Esophagus squamous epithelium (tissue), 5 donors: ENCODE data around the gene CPM. TPM values are rescaled to one million over a fixed set of nuclear protein-coding genes. Genes with fewer than 3 reads are reported as not detected.
"Not testable (repeated sequence)": the region's sequence is repeated elsewhere in the genome, so short reads cannot be mapped to it uniquely, and the experiment has no call there.

Source experiments
- DNase-seq: peaks from one replicate; lab custom pipeline; 2025; lab: John Stamatoyannopoulos, UW
- H3K27ac ChIP-seq, 4 donors: fragments of 200-600 bp; sonication (generic); one replicate each; pipeline ENCODE4 v1.5.1; 2016 to 2019; ENCODE audit warnings: mild to moderate bottlenecking in 1 of 4
- H3K27me3 ChIP-seq, 4 donors: fragments of 200-600 bp; sonication (generic); 1 replicate in 3 of 4; 2 replicates in 1 of 4; pipeline versions ENCODE4 v1.5.1 to v1.6.0; 2017 to 2021; ENCODE audit warnings: antibody characterized with exemption in 1 of 4
- H3K36me3 ChIP-seq, 3 donors: fragments of 200-600 bp; sonication (generic); one replicate each; pipeline ENCODE4 v1.5.1; 2016 to 2019
- H3K4me1 ChIP-seq, 3 donors: fragments of 200-600 bp; sonication (generic); one replicate each; pipeline ENCODE4 v1.5.1; 2017 to 2019
- H3K4me3 ChIP-seq, 4 donors: fragments of 200-600 bp; sonication (generic); 1 replicate in 3 of 4; 2 replicates in 1 of 4; pipeline ENCODE4 v1.5.1; 2016 to 2019; ENCODE audit warnings: mild to moderate bottlenecking in 2 of 4, moderate library complexity in 1 of 4
- H3K9me3 ChIP-seq, 3 donors: fragments of 200-600 bp; sonication (generic); one replicate each; pipeline ENCODE4 v1.5.1; 2016 to 2019
- POLR2A ChIP-seq, 4 donors: fragments of 450-650 bp; IDR thresholded peaks; one replicate each; pipeline ENCODE4 v1.6.1; 2017; ENCODE audit warnings: antibody characterized with exemption in 4 of 4, mild to moderate bottlenecking in 4 of 4, moderate library complexity in 3 of 4
- WGBS, 2 donors: methylation state at CpG; one replicate each; pipeline ENCODE4 v1.1.5; 2018; 5-methylcytosine and 5-hydroxymethylcytosine counted together
- intact Hi-C: fragments of 100-400 bp; cut with DNase I; formaldehyde crosslinking; loops from one replicate; pipeline ENCODE4 v1.15.0; 2022
- total RNA-seq, 4 donors: library from RNA; depleted of rRNA; stranded (reverse); fragments of >200 nt; gene quantifications; one replicate each; pipeline ENCODE4 v1.1.0, GENCODE V29; 2016
- TF ChIP-seq, protein P1 (sequence below), 6 experiments: fragments of 450-650 bp in 4 of 6; fragments of 200-600 bp in 2 of 6; sonication (generic) in 2 of 6; IDR thresholded peaks; one replicate each; pipeline ENCODE4 v1.5.1; 2016 to 2019; ENCODE audit warnings: antibody characterized with exemption in 6 of 6, mild to moderate bottlenecking in 4 of 6, moderate library complexity in 4 of 6
- donor health status: DM: yes; HTN: yes; CAD: no.

Gene CPM
- total RNA-seq, 4 donors from 2014 or later, result 10.9 to 35.5 (median 20.6) TPM

DNA sequence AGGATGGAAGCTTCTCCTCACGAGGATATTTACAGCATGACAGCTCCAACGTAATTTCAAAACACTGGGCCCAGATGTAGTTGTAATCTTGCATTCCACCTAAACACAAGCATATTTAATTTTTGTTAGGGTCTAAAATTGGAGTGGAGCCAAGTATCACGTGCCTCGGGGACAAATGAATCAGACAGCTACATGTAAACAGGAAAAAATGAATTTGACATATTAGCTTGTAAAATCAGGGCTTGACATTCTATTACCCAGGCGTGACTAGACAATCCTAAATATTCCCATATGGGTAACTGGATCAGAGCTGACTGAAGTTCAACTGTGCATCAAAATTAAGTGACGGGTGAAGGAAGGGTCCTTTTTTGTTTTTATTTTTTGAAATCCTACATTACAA is 66.0 kb downstream of the CPM start:
- H3K9me3 ChIP-seq, result no peaks in the 10 kb centered on the region
- no peak for TF ChIP-seq POLR2A (IDR thresholded peaks at IDR 0.05)
- no peak overlapping the region for H3K27ac ChIP-seq
- H3K4me1 ChIP-seq, result peaks cover 0 to 13% (median 3%) of the 10 kb centered on the region in 3 donors
- WGBS, 2 donors, result 52 to 56% methylated on average over 6 of the region's 6 CpGs
- H3K36me3 ChIP-seq, result peaks cover 0 to 27% (median 6%) of the 10 kb centered on the region in 3 donors
- H3K27me3 ChIP-seq, result no peaks in the 10 kb centered on the region
- intact Hi-C loops, result no loop called here
- no peak for DNase-seq
- no peak overlapping the region for H3K4me3 ChIP-seq

DNA sequence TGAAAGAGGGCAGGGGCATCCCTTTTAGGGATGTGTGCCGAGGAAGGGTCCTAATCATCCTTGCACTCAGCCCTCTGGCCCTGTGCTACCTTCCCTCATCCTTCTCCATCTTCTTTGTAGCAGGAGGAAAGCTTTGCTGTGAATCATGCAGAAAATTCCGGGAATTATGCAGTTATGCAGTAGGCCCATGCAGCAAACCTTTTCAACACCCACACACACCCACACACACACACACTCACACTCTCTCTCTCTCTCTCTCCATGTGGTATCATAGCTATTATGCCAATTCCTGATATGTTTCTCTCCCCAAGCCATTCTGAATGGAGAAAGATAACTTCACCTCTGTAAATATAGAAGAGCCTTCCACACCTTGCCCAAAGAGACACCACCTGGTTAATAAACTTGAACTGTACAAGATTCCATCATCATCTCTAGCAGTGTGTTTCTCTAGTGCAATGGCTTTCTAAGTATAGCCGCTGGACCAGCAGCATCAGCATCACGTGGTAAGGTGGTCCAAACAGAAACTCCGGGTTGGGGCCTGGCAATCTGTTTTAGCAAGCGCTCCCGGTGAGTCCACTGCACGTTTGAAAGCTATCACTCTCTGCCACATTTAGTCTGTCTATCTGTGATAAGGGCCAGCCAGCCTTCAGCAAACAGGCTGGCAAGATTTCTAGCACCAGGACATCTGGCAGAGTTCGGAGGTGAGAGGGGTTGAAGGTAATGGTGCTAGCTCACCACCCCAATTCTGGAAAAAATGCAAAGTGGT is 67.4 kb downstream of the CPM start:
- H3K4me1 ChIP-seq, result peaks cover 0 to 13% (median 3%) of the 10 kb centered on the region in 3 donors
- no peak overlapping the region for H3K4me3 ChIP-seq
- TF ChIP-seq POLR2A (IDR thresholded peaks at IDR 0.05), result no peak
- TF ChIP-seq, protein P1, sequence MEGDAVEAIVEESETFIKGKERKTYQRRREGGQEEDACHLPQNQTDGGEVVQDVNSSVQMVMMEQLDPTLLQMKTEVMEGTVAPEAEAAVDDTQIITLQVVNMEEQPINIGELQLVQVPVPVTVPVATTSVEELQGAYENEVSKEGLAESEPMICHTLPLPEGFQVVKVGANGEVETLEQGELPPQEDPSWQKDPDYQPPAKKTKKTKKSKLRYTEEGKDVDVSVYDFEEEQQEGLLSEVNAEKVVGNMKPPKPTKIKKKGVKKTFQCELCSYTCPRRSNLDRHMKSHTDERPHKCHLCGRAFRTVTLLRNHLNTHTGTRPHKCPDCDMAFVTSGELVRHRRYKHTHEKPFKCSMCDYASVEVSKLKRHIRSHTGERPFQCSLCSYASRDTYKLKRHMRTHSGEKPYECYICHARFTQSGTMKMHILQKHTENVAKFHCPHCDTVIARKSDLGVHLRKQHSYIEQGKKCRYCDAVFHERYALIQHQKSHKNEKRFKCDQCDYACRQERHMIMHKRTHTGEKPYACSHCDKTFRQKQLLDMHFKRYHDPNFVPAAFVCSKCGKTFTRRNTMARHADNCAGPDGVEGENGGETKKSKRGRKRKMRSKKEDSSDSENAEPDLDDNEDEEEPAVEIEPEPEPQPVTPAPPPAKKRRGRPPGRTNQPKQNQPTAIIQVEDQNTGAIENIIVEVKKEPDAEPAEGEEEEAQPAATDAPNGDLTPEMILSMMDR (IDR thresholded peaks at IDR 0.05), result no peak
- intact Hi-C loops, result no loop called here
- H3K36me3 ChIP-seq, result peaks cover 0 to 17% (median 0%) of the 10 kb centered on the region in 3 donors
- 86 to 96% methylated on average over 6 to 9 of the region's 9 CpGs for WGBS, 2 donors
- DNase-seq, result no peak
- H3K9me3 ChIP-seq, result no peaks in the 10 kb centered on the region
- no peak overlapping the region for H3K27ac ChIP-seq
- no peaks in the 10 kb centered on the region for H3K27me3 ChIP-seq

DNA sequence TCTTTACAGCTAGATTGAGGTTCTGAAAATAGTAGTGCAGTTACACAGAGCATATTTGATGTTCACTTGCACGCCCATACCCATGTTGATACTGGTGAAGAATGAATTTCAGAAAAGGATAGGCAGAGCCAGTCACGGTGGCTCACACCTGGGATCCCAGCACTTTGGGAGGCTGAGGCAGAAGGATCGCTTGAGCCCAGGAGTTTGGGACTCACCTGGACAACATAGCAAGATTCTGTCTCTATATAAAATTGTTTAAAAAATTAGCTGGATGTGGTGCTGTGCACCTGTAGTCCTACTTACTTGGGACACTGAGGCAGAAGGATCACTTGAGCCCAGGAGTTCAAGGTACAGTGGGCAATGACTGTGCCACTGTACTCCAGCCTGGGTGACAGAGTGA is 68.4 kb downstream of the CPM start:
- H3K4me1 ChIP-seq, result peaks cover 0 to 13% (median 3%) of the 10 kb centered on the region in 3 donors
- H3K9me3 ChIP-seq, result no peaks in the 10 kb centered on the region
- DNase-seq, result no peak
- TF ChIP-seq, protein P1 (IDR thresholded peaks at IDR 0.05), result no peak
- no peak for TF ChIP-seq POLR2A (IDR thresholded peaks at IDR 0.05)
- H3K27me3 ChIP-seq, result no peaks in the 10 kb centered on the region
- no peak overlapping the region for H3K4me3 ChIP-seq
- 83 to 90% methylated on average over 3 of the region's 3 CpGs for WGBS, 2 donors
- H3K27ac ChIP-seq, result no peak overlapping the region
- peaks cover 0 to 13% (median 0%) of the 10 kb centered on the region in 3 donors for H3K36me3 ChIP-seq
- intact Hi-C loops, result no loop called here

DNA sequence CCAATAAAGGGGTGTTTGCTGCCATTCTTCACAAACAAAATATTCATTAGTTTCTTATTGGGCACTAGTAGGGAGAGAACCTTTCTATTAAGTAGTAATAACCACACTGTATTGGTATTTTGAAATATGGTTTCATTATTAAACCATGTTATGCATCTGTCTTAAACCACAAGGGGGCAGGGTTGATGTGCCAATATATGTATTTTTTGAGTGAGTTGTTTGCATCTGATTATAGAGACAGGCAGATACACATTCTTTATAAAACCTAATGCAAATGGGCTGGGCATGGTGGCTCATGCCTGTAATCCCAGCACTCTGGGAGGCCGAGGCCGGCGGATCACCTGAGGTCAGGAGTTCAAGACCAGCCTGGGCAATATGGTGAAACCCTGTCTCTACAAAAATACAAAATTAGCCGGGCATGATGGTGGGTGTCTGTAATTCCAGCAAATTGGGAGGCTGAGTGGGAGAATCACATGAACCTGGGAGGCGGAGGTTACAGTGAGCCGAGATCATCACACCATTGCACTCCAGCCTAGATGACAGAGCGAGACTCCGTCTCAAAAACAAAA is 69.0 kb downstream of the CPM start:
- TF ChIP-seq, protein P1 (IDR thresholded peaks at IDR 0.05), result peak; percentile 39 to 78 (median 60)
- peaks cover 0 to 13% (median 3%) of the 10 kb centered on the region in 3 donors for H3K4me1 ChIP-seq
- 67 to 71% methylated on average over 8 of the region's 8 CpGs for WGBS, 2 donors
- H3K4me3 ChIP-seq, H3K27ac ChIP-seq, H3K9me3 ChIP-seq, H3K27me3 ChIP-seq, intact Hi-C loops, DNase-seq: not testable (repeated sequence)
- peaks cover 0 to 12% (median 0%) of the 10 kb centered on the region in 3 donors for H3K36me3 ChIP-seq

DNA sequence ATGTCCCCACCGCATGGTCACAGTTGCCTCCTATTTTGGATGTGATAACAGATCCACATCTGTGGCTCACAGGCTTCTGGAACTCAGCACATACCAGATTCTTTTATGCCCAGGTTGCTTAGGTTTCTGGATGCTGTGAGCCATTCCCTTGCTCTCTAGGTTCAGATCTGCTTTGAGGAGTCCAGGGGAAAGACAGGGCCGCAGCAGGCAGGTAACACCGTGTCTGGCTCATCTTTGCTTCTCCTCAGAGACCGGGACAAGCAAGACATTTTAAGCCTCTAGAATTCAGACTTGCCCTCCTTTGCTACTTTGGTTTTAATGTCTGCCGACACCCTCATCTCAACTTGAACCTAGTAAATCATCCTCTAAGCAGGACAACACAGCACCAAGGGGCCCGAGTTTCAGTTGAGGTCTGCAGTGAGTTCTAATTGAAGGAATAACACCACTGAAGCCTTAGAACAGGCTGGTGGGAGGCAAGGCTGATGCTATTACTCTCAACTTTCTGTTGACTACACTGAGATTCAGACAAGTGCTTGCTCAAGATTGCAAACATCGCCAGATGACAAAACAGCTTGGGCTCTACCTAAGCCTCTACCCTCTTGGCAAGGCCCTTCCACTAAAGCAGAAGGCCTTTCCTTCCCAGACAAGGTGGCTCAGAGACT is 69.7 kb downstream of the CPM start:
- intact Hi-C loops, result no loop called here
- TF ChIP-seq POLR2A (IDR thresholded peaks at IDR 0.05), result no peak
- TF ChIP-seq, protein P1 (IDR thresholded peaks at IDR 0.05), result no peak
- peaks cover 0 to 9% (median 2%) of the 10 kb centered on the region in 3 donors for H3K4me1 ChIP-seq
- DNase-seq, result no peak
- H3K27me3 ChIP-seq, result no peaks in the 10 kb centered on the region
- H3K27ac ChIP-seq, result no peak overlapping the region
- WGBS, 2 donors, result 71 to 80% methylated on average over 4 to 5 of the region's 7 CpGs
- H3K36me3 ChIP-seq, result peaks cover 0 to 4% (median 0%) of the 10 kb centered on the region in 3 donors
- no peak overlapping the region for H3K4me3 ChIP-seq
- H3K9me3 ChIP-seq, result no peaks in the 10 kb centered on the region
